GM06990 (cell line): ENCODE results near the gene PRKCE.
"Not testable (repeated sequence)": the region's sequence is repeated elsewhere in the genome, so short reads cannot be mapped to it uniquely, and the experiment has no call there.

Source experiments
- DNase-seq: peaks from one replicate; pipeline ENCODE4 v3.0.0-alpha.2; 2011; ENCODE audit not compliant: insufficient read length; ENCODE audit errors: extremely low read depth
- H3K27me3 ChIP-seq: replicated peaks from 2 replicates; pipeline ENCODE4 v1.6.0; 2011; ENCODE audit warnings: low read length; ENCODE audit not compliant: control insufficient read depth, insufficient read depth
- H3K36me3 ChIP-seq: 2 replicates; pipeline ENCODE4 v1.5.1; 2011; ENCODE audit warnings: low read length; ENCODE audit not compliant: control insufficient read depth, insufficient read depth
- H3K4me3 ChIP-seq: replicated peaks from 2 replicates; pipeline ENCODE4 v1.5.1; 2011; ENCODE audit warnings: low read depth, mild to moderate bottlenecking, control low read depth, low read length
- CTCF ChIP-seq: IDR thresholded peaks from 2 replicates; pipeline ENCODE4 v1.5.1; 2011; ENCODE audit warnings: low read length, control low read depth, mild to moderate bottlenecking, inconsistent platforms; ENCODE audit not compliant: insufficient read depth, poor library complexity, severe bottlenecking

The PRKCE gene

GRCh38 chr2:46213906-46214305, 562.4 kb downstream of the PRKCE start:
- no peaks in the 10 kb centered on the region for H3K36me3 ChIP-seq
- H3K27me3 ChIP-seq: no peaks in the 10 kb centered on the region
- no peak for DNase-seq
- TF ChIP-seq CTCF: no peak
- no peak overlapping the region for H3K4me3 ChIP-seq

DNA sequence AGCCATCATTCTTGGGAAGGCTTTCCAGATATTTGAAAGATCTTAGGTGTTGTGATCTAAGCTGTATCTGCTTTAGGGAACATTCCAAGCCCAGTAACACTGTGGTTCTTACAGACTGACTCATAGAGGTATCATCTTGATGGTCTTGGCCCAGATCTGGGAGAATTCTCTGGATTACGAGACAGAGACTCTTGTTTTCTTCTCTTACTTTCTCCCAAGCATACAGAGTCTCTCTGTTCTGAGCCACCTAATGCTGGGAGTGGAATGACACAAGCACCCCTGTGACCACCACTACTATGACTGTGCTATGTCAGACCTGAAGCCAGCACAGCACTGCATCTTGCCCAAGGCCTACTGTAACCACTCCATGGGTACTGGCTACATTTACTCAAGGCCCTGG, 564.7 kb downstream of the PRKCE start:
- no peak overlapping the region for H3K4me3 ChIP-seq
- no peak for TF ChIP-seq CTCF
- H3K27me3 ChIP-seq: no peaks in the 10 kb centered on the region
- no peaks in the 10 kb centered on the region for H3K36me3 ChIP-seq
- no peak for DNase-seq

GRCh38 chr2:46223514-46223913, 572.0 kb downstream of the PRKCE start:
- not testable (repeated sequence) for H3K36me3 ChIP-seq, DNase-seq

GRCh38 chr2:46225150-46225625, 573.7 kb downstream of the PRKCE start:
- no peak for TF ChIP-seq CTCF
- DNase-seq: no peak
- Histone ChIP-seq H3K36me3 (no peaks in the 10 kb centered on the region), H3K4me3 (no peak overlapping the region), H3K27me3 (no peaks in the 10 kb centered on the region)

More at GRCh38 chr2:46223514-46223913, 572.0 kb downstream of the PRKCE start:
- not testable (repeated sequence) for H3K4me3 ChIP-seq, H3K27me3 ChIP-seq

GRCh38 chr2:46225730-46226129, 574.3 kb downstream of the PRKCE start:
- H3K36me3 ChIP-seq: no peaks in the 10 kb centered on the region
- H3K27me3 ChIP-seq: no peaks in the 10 kb centered on the region
- no peak for DNase-seq
- H3K4me3 ChIP-seq: no peak overlapping the region
- TF ChIP-seq CTCF: no peak

DNA sequence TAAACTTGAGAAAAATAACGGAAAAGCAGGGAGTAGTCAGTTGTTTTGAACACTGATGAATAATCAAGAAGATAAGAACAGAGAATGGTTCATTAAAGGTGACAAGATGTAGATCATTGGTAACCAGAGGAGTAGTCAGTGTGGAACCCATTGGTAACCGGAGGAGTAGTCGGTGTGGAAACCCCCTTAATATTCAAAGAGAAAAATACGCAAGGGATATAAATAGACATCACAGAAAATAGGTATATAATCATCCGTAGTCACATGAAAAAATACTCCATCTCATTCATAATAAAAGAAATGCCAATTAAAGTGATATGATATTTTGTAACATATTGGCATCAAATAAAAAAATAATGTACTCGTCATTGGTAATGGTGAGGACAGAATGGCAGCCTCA, 575.1 kb downstream of the PRKCE start:
- Histone ChIP-seq H3K36me3 (no peaks in the 10 kb centered on the region), H3K27me3 (no peaks in the 10 kb centered on the region), H3K4me3 (no peak overlapping the region)
- DNase-seq: no peak
- no peak for TF ChIP-seq CTCF
